ENCODE measurements around the gene DCTN2.

DCTN2 gene

DNA sequence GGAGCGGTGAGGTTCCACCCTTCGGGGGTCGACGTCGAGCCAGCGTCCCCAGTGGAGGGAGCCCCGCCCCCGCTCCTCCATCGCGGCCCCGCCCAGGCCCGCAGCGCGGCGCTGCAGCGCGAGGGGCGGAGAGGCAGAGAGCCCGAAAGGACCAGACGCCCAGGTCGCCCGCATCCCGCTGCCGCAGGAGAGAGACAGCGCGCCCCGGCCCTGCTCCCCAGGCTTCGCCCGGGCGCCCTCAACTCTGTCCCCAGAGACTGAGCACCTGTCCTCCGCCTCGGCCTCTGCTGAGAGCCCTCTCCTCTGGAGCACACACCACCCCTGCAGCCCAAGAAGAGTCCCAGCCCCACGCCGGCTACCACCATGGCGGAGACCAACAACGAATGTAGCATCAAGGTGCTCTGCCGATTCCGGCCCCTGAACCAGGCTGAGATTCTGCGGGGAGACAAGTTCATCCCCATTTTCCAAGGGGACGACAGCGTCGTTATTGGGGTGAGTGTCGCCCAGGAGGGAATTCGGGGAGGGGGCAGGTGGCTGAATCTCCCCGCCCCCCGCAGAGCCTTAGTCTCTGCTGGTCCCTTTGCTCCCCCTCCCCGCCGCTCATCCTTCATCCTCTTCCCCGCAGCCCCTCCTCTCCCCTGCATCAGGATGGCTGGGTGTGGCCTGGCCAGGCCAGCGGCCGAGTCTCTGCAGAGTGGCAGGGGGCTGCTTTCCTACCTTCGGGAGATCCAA, 3.1 kb upstream of the DCTN2 start, which contains the start of gene KIF5A:
KIF5A (plus strand) TSS at position 136 of the 732 bp plus-strand sequence; CDS start at position 364, 228 bp downstream.
- peak; percentile 14 to 15 for DNase-seq (ENCODE audit: low read depth in 2 of 2)

- no peak for DNase-seq (ENCODE audit: low read depth in 2 of 2)
Measured at GRCh38 chr12:57549203-57549908, 2.4 kb upstream of the DCTN2 start.

GRCh38 chr12:57548488-57548887, 1.5 kb upstream of the DCTN2 start:
- DNase-seq (ENCODE audit: low read depth in 2 of 2), result no peak

DNA sequence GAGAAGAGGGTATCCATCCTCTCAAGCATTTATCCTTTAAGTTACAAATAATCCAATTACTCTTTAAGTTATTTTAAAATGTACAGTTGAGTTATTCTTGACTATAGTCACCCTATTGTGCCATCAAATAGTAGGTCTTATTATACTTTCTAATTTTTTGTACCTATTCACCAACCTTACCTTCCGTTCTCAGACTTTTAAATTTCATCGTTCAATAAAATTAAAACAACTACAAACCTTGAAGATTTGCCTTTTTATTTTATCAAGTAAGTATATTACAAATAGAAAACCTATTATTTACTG, 972 bp upstream of the DCTN2 start:
- no peak for DNase-seq (ENCODE audit: low read depth in 2 of 2)

DNA sequence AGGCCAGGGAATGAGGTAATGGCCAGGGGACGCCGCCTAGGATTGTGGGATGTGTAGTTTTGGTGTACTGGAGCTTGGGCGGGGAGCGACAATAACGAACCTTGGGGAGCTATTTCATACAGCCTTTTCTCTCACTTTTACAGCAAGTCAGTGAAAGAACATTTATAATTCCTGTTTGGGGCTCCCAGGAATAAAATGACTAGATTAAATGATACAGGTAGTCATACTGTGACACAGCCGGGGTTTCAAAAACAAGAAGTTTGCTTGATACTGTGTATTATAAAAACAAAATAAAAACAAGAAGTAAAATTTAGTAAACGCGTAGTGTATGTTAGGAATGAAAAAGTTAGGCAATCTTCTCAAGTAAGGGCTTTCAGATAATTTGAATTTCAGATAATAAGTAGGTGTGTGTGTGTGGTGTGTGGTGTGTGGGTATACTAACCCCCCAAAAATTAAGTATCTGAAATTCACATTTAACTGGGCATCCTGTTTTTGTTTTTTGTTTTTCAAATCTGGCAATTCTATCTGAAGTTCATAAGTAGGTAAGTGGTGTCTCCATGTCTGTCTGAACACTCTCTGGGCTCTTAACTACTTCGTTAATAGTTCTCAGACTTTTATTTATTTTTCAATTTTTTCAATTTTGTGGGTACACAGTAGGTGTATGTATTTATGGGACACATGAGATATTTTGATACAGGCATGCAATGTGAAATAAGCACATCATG, 458 bp upstream of the DCTN2 start:
- no peak for DNase-seq (ENCODE audit: low read depth in 2 of 2)

DNA sequence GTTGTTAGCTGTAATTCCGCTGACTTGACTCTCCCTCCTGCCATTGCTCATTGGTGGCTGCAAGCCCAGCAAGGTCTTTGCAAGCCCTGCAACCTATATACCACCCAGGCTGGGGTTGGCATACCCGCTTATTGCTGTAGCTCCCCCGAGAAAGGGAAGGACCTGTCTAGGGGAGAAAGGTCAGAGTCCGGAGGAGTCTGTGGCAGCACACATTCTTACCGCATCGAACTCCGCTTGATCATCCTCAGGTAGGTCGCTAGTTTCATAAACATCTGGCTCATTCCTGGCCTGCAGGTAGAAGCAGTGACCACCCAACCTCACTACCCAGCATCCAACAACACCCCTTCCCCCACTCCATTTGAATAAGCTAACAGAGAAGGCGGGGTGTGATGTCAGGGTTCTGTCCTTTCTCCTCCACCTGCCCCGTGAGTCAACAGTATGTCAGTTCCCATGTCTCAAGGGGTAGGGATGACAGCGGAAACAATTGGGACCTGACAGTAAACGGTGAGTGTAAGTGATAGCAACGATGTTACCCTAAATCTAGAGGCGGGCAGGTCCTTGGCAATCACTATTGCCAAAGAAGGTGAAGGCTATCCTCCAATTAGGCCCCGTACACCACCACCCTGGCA, 1.1 kb downstream of the DCTN2 start:
- DNase-seq (ENCODE audit: low read depth in 2 of 2), result no peak

DNA sequence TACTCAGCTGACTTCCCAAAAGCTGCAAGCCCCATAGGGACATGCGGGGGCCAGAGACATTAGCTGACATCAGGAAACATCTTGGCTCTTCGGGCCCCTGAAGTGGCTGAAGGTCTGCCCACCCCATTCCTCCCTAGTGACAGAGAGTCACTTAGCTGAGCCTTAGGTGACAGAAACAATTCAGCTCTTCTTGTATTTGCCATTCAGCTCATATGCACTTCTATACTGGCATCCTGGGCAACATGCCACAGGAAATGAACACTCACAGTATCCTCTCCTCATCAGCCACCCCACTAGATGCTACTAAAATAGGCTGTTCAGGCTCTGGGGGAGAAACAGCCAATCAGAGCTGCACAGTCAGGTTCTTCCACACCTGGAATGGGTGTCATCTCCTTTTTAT, 3.4 kb downstream of the DCTN2 start:
- DNase-seq (ENCODE audit: low read depth in 2 of 2), result no peak

DNA sequence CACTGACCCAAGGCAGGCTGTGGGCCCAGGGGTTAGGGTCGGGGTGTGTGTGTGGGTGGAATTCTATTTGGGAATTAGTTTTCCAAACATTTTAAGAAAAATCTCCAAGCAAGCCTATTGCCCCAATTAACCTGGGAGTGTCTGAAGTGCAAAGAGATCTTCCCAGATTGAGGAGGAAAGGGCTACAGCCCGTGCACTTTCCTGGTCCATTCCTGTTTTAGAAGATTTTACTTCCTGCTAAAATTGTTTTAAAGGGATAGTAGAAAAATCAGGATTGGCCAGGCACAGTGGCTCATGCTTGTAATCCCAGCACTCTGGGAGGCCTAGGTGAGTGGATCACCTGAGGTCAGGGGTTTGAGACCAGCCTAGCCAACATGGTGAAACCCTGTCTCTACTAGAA, 5.3 kb downstream of the DCTN2 start:
- DNase-seq (ENCODE audit: low read depth in 2 of 2), result no peak

- no peak for DNase-seq (ENCODE audit: low read depth in 2 of 2)
Measured at GRCh38 chr12:57541001-57541400, 6.0 kb downstream of the DCTN2 start.

- DNase-seq (ENCODE audit: low read depth in 2 of 2), result no peak
Measured at GRCh38 chr12:57539134-57539768, 7.7 kb downstream of the DCTN2 start.

DNA sequence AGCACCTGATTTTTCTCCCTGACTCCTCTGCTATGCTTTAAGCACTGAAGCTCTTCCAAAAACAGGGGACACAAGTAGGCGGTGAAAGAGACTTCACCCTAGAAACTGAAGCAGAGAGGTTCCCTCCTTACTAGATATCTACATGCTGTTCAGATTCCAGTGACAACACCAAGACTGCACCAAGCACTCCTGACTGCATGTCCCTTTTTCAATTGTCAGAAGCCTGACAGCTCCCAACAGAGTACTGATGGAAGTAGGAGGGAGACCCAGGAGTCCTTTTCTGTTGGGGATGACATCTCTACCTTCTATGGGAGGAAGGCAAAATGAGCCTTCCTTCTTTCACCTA, 10.4 kb downstream of the DCTN2 start:
- DNase-seq (ENCODE audit: low read depth in 2 of 2), result no peak

- DNase-seq (ENCODE audit: low read depth in 2 of 2), result no peak
Measured at GRCh38 chr12:57535764-57536596, 11.0 kb downstream of the DCTN2 start.

DNA sequence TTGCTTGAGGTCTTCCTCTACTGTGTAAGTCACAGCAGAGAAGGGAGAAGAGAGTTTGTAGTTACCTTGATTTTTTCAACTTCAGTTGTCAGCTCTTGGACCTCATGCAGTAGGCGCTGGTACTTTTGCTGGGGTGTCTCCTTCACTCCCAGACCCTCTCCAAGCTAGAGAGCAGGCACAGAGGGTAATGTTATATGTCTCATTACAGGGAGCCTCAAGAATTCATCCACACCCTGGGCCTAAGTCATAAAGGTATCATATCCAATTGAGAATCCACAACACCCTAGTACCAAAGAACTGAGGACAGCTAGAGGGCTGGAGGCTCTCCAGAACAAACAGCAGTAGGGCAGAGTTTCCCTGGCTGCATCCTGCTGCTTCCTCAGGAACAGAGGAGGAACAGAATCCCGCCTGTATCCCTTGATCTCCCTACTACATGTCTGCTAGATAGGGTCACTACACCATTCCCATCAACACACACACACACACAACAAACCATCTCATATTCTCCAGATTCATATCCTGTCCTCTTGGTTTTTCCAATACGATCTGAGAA, 11.9 kb downstream of the DCTN2 start:
- DNase-seq (ENCODE audit: low read depth in 2 of 2), result no peak

- DNase-seq (ENCODE audit: low read depth in 2 of 2), result no peak
Measured at GRCh38 chr12:57534250-57534649, 12.7 kb downstream of the DCTN2 start.

- no peak for DNase-seq (ENCODE audit: low read depth in 2 of 2)
Measured at GRCh38 chr12:57533108-57533507, 13.9 kb downstream of the DCTN2 start.

GRCh38 chr12:57531836-57532235, 15.2 kb downstream of the DCTN2 start:
- DNase-seq (ENCODE audit: low read depth in 2 of 2), result no peak

GRCh38 chr12:57530396-57531142, 16.4 kb downstream of the DCTN2 start:
- no peak for DNase-seq (ENCODE audit: low read depth in 2 of 2)

GRCh38 chr12:57529831-57530230, 17.2 kb downstream of the DCTN2 start:
- no peak for DNase-seq (ENCODE audit: low read depth in 2 of 2)

DNA sequence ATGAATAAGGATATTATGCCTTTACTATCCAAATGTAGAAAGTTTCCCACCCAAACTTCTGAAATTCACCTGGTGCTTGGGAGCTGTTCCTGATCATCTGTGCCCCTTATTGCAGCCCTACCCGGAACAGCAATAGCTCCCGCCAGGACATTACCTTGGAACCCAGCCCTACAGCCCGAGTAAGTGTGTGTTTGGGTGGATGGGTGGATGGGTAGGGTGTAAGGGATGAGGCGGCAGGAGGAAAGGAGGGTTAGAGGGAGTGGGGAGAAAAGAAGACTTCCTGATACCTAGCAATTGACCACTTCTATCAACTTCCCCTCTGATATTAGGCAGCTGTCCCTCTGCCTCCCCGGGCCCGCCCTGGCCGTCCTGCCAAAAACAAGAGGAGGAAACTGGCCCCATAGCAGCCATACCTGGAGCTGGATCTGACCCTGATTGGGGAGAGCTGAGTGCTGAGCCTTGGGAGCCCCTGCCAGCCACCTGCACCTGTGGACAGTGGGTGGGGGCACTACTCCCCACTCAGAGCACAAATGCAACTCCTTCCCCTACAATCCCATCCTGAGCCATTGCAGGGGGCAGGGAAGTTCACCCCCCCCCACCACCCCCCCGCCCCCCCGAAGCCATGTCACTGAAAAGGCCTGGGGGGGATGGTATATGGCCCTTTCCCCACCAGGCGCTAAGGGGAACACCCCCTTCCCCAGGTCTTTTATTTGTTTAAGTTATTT, 18.0 kb downstream of the DCTN2 start:
- DNase-seq (ENCODE audit: low read depth in 2 of 2), result no peak
